Activated CD4-positive, CD25-positive, alpha-beta regulatory T cell (primary cell): ENCODE data around the gene ERN2.

Experiments
- DNase-seq, 4 experiments: peaks; one replicate each; lab custom pipeline; 2025; lab: John Stamatoyannopoulos, UW

The ERN2 gene

GRCh38 chr16:23640615-23640930 is 72.4 kb downstream of the ERN2 start:
- DNase-seq, result no peak
